ENCODE results near the gene INPP5A.

- no peak for TF ChIP-seq CTCF (IDR thresholded peaks at IDR 0.05)
- TF ChIP-seq EZH2 (IDR thresholded peaks at IDR 0.05; ENCODE audit: borderline replicate concordance, insufficient read depth, low read depth, low read length, poor library complexity, severe bottlenecking) = no peak
Measured at GRCh38 chr10:132627666-132628531, 90.3 kb downstream of the INPP5A start.
